SK-N-SH treated with all-trans-retinoic acid at 6 μM for 48 hours (cell line): ENCODE measurements around the gene NPY4R.
"Not testable (repeated sequence)": the region's sequence is repeated elsewhere in the genome, so short reads cannot be mapped to it uniquely, and the experiment has no call there.

ENCODE experiments used
- ARNTL ChIP-seq: fragments of 450-650 bp; formaldehyde crosslinking; IDR thresholded peaks from 2 replicates; pipeline ENCODE4 v1.5.0; 2020; ENCODE audit warnings: low read depth, mild to moderate bottlenecking, moderate library complexity, borderline replicate concordance
- BACH2 ChIP-seq: fragments of 250-450 bp; sonication (Bioruptor Pico); IDR thresholded peaks from 2 replicates; pipeline ENCODE4 v1.9.0; 2021; ENCODE audit warnings: mild to moderate bottlenecking, borderline replicate concordance
- RARB ChIP-seq: fragments of 250-450 bp; sonication (Bioruptor Pico); IDR thresholded peaks from 2 replicates; pipeline ENCODE4 v1.8.0; 2021; ENCODE audit warnings: mild to moderate bottlenecking, moderate library complexity
- SNAI2 ChIP-seq: fragments of 250-450 bp; sonication (Bioruptor Pico); IDR thresholded peaks from 2 replicates; pipeline ENCODE4 v1.5.0; 2020; ENCODE audit warnings: mild to moderate bottlenecking, moderate library complexity
- TOX ChIP-seq: fragments of 250-450 bp; sonication (Bioruptor Pico); IDR thresholded peaks from 2 replicates; pipeline ENCODE4 v1.8.0; 2021; ENCODE audit warnings: mild to moderate bottlenecking, moderate library complexity, borderline replicate concordance
- ZFP30 ChIP-seq: fragments of 450-650 bp; formaldehyde crosslinking; IDR thresholded peaks from 2 replicates; pipeline ENCODE4 v1.5.0; 2022; ENCODE audit warnings: mild to moderate bottlenecking, moderate library complexity
- ZNF70 ChIP-seq: fragments of 450-650 bp; formaldehyde crosslinking; IDR thresholded peaks from 2 replicates; pipeline ENCODE4 v1.5.0; 2020; ENCODE audit warnings: mild to moderate bottlenecking, moderate library complexity
- TF ChIP-seq, protein P1 (sequence below): fragments of 250-450 bp; sonication (Bioruptor Pico); IDR thresholded peaks from 2 replicates; pipeline ENCODE4 v1.5.1; 2021; ENCODE audit warnings: mild to moderate bottlenecking, moderate library complexity
- TF ChIP-seq, protein P2 (sequence below): fragments of 250-450 bp; sonication (Bioruptor Pico); IDR thresholded peaks from 2 replicates; pipeline ENCODE4 v1.8.0; 2020; ENCODE audit warnings: mild to moderate bottlenecking, moderate library complexity, borderline replicate concordance

DNA sequence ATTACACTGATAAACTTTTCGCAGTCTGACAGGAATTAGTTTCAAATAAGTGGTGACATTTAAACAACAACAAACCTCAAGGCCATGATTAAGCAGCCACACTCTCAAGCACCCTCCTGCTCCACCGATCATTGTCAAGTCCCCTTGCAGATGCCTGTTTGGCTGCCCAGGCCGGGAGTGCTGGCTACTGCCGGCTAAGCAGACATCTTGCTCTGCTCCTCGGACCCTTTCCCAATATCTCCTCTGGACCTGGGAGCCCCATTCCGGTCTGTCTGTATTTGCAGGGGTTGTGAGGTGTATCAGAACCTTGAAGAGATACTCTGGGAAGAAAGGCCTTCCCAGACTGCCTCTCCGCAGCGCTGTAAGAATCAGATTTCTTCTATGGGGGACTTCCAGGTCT, 14.9 kb downstream of the NPY4R start:
- TF ChIP-seq ZFP30 (CRISPR knock-in tag); ZNF70 (CRISPR knock-in tag); TOX (CRISPR knock-in tag); SNAI2 (CRISPR knock-in tag); BACH2; ARNTL (CRISPR knock-in tag); RARB (CRISPR knock-in tag): not testable (repeated sequence)
- TF ChIP-seq, protein P1, sequence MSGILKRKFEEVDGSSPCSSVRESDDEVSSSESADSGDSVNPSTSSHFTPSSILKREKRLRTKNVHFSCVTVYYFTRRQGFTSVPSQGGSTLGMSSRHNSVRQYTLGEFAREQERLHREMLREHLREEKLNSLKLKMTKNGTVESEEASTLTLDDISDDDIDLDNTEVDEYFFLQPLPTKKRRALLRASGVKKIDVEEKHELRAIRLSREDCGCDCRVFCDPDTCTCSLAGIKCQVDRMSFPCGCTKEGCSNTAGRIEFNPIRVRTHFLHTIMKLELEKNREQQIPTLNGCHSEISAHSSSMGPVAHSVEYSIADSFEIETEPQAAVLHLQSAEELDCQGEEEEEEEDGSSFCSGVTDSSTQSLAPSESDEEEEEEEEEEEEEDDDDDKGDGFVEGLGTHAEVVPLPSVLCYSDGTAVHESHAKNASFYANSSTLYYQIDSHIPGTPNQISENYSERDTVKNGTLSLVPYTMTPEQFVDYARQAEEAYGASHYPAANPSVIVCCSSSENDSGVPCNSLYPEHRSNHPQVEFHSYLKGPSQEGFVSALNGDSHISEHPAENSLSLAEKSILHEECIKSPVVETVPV (CRISPR knock-in tag) = not testable (repeated sequence)
- TF ChIP-seq, protein P2, sequence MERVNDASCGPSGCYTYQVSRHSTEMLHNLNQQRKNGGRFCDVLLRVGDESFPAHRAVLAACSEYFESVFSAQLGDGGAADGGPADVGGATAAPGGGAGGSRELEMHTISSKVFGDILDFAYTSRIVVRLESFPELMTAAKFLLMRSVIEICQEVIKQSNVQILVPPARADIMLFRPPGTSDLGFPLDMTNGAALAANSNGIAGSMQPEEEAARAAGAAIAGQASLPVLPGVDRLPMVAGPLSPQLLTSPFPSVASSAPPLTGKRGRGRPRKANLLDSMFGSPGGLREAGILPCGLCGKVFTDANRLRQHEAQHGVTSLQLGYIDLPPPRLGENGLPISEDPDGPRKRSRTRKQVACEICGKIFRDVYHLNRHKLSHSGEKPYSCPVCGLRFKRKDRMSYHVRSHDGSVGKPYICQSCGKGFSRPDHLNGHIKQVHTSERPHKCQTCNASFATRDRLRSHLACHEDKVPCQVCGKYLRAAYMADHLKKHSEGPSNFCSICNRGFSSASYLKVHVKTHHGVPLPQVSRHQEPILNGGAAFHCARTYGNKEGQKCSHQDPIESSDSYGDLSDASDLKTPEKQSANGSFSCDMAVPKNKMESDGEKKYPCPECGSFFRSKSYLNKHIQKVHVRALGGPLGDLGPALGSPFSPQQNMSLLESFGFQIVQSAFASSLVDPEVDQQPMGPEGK (CRISPR knock-in tag) = not testable (repeated sequence)
